MCF 10A (cell line): ENCODE data around the gene TPSB2. TPM values are rescaled to one million over a fixed set of nuclear protein-coding genes. Genes with fewer than 3 reads are reported as not detected.

Experiments used
- BruUV-seq: library from RNA; stranded (reverse); fragments of 400-500 nt; replicated peaks from 2 replicates; lab custom pipeline; 2021; lab: Mats Ljungman, UMichigan
- CTCF ChIA-PET: fragments of 300-600 bp; sonication (Branson Sonifier 250); formaldehyde crosslinking; extraction: SDS; loops from one replicate; lab custom pipeline; 2021; ENCODE audit warnings: antibody characterized with exemption, inconsistent platforms; lab: Yijun Ruan, JAX
- POLR2A ChIA-PET: fragments of 300-600, 350-650 bp; sonication (Branson Sonifier 250); formaldehyde crosslinking; extraction: SDS; loops from one replicate; lab custom pipeline; 2020; ENCODE audit warnings: antibody characterized with exemption, inconsistent platforms; lab: Yijun Ruan, JAX
- DNase-seq: peaks from one replicate; pipeline ENCODE4 v3.0.0-alpha.2; 2018; ENCODE audit not compliant: unreplicated experiment
- H3K27ac Mint-ChIP-seq: one replicate; pipeline ENCODE4 v1.8.0; 2022; ENCODE audit warnings: mild to moderate bottlenecking, low read depth, mixed read lengths; ENCODE audit not compliant: unreplicated experiment
- H3K27me3 Mint-ChIP-seq: one replicate; pipeline ENCODE4 v1.8.0; 2022; ENCODE audit warnings: mixed read lengths; ENCODE audit not compliant: insufficient read depth, unreplicated experiment
- H3K36me3 Mint-ChIP-seq: one replicate; pipeline ENCODE4 v1.8.0; 2022; ENCODE audit warnings: mild to moderate bottlenecking, moderate library complexity, mixed read lengths; ENCODE audit not compliant: insufficient read depth, unreplicated experiment
- H3K4me1 Mint-ChIP-seq: one replicate; pipeline ENCODE4 v1.8.0; 2022; ENCODE audit warnings: mixed read lengths; ENCODE audit not compliant: insufficient read depth, unreplicated experiment
- H3K4me3 Mint-ChIP-seq: one replicate; pipeline ENCODE4 v1.8.0; 2022; ENCODE audit warnings: mild to moderate bottlenecking, moderate library complexity, mixed read lengths; ENCODE audit not compliant: unreplicated experiment
- H3K9me3 Mint-ChIP-seq: one replicate; pipeline ENCODE4 v1.8.0; 2022; ENCODE audit warnings: mixed read lengths; ENCODE audit not compliant: unreplicated experiment
- intact Hi-C: fragments of 100-400 bp; cut with micrococcal nuclease; formaldehyde crosslinking; loops from 2 replicates; pipeline ENCODE4 v1.14.1; 2022
- total RNA-seq: library from RNA; stranded (reverse); gene quantifications from 2 replicates; pipeline ENCODE4 v1.2.3, GENCODE V29; 2022
- TF ChIP-seq, protein P1 (sequence below): fragments of 200-600 bp; IDR thresholded peaks from one replicate; pipeline ENCODE4 v1.8.0; 2022; ENCODE audit warnings: antibody characterized with exemption, mild to moderate bottlenecking; ENCODE audit not compliant: unreplicated experiment

Gene TPSB2
- total RNA-seq, 1 experiment from 2014 or later = not detected

- intact Hi-C loops = no loop called here
- no TSS peak for BruUV-seq
- Mint-ChIP-seq H3K27me3 (peaks cover 30% of the 10 kb centered on the region), H3K27ac (no peak overlapping the region), H3K9me3 (no peaks in the 10 kb centered on the region), H3K4me1 (no peaks in the 10 kb centered on the region), H3K36me3 (no peaks in the 10 kb centered on the region), H3K4me3 (no peak overlapping the region)
- TF ChIP-seq, protein P1, sequence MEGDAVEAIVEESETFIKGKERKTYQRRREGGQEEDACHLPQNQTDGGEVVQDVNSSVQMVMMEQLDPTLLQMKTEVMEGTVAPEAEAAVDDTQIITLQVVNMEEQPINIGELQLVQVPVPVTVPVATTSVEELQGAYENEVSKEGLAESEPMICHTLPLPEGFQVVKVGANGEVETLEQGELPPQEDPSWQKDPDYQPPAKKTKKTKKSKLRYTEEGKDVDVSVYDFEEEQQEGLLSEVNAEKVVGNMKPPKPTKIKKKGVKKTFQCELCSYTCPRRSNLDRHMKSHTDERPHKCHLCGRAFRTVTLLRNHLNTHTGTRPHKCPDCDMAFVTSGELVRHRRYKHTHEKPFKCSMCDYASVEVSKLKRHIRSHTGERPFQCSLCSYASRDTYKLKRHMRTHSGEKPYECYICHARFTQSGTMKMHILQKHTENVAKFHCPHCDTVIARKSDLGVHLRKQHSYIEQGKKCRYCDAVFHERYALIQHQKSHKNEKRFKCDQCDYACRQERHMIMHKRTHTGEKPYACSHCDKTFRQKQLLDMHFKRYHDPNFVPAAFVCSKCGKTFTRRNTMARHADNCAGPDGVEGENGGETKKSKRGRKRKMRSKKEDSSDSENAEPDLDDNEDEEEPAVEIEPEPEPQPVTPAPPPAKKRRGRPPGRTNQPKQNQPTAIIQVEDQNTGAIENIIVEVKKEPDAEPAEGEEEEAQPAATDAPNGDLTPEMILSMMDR = no peak
- DNase-seq = no peak
- POLR2A ChIA-PET = no interaction called here
- CTCF ChIA-PET = no interaction called here
Measured at GRCh38 chr16:1216296-1216619, 13.7 kb downstream of the TPSB2 start.

DNA sequence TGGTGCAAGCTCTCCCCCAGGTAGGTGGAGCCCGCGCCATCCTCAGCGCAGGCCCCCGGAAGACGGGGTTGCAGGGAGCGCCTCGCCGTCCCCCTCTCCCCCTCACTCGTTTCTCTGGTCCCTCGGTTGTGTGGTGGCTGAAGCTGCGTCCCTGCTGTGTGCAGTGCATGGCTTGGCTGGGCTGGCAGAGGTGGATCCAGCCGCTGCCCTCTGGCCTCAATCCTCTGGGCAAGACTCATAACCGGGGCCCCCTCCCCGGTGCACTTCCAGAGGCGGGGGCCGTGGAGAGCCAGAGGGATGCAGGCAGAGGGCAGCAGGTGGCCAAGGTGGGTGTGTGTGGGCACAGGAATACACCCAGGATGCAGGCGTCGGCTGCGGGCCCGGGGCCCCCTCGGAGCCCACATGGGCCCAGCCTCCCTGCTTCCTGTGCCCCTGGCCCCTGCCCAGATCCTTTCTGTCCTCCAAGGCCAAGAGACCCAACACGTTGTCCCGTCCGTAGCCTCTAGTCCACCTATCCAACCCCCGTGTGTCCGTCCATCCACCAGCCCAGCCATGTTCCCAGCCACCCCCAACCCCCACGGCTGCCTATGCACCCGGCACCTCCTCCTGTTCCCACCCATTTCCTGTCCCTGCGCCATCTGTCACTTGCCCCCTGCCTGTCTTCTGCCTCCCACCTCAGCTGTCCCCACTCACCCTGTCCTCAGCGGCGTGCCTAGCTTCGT lies 14.2 kb downstream of the TPSB2 start:
- CTCF ChIA-PET = no interaction called here
- no peak overlapping the region for H3K4me3 Mint-ChIP-seq
- H3K27me3 Mint-ChIP-seq = peaks cover 28% of the 10 kb centered on the region
- no peaks in the 10 kb centered on the region for H3K4me1 Mint-ChIP-seq
- intact Hi-C loops = no loop called here
- no TSS peak for BruUV-seq
- no peaks in the 10 kb centered on the region for H3K9me3 Mint-ChIP-seq
- H3K36me3 Mint-ChIP-seq = no peaks in the 10 kb centered on the region
- no peak overlapping the region for H3K27ac Mint-ChIP-seq
- POLR2A ChIA-PET = no interaction called here
- no peak for DNase-seq
- TF ChIP-seq, protein P1 = no peak

DNA sequence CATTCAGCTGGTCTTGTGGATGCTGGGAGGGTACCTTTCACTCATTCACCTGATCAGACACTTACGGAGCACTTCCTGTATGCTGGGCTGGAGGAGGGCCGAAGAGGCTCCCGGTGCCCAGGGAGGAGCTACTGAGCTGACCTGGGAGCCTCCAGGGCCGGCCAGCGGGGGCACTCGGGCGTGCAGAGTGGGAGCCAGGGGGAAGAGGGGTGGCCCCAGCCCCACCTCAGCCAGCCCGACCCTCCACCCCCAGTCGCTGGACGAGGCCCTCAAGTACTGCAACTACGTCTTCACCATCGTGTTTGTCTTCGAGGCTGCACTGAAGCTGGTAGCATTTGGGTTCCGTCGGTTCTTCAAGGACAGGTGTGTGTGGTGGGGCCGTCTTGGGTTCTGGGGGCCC lies 15.3 kb downstream of the TPSB2 start:
- no peak overlapping the region for H3K4me3 Mint-ChIP-seq
- ChIA-PET POLR2A (no interaction called here), CTCF (no interaction called here)
- H3K27me3 Mint-ChIP-seq = peaks cover 28% of the 10 kb centered on the region
- intact Hi-C loops = no loop called here
- no peaks in the 10 kb centered on the region for H3K9me3 Mint-ChIP-seq
- H3K4me1 Mint-ChIP-seq = no peaks in the 10 kb centered on the region
- no TSS peak for BruUV-seq
- H3K27ac Mint-ChIP-seq = no peak overlapping the region
- TF ChIP-seq, protein P1 = no peak
- no peak for DNase-seq
- H3K36me3 Mint-ChIP-seq = no peaks in the 10 kb centered on the region

DNA sequence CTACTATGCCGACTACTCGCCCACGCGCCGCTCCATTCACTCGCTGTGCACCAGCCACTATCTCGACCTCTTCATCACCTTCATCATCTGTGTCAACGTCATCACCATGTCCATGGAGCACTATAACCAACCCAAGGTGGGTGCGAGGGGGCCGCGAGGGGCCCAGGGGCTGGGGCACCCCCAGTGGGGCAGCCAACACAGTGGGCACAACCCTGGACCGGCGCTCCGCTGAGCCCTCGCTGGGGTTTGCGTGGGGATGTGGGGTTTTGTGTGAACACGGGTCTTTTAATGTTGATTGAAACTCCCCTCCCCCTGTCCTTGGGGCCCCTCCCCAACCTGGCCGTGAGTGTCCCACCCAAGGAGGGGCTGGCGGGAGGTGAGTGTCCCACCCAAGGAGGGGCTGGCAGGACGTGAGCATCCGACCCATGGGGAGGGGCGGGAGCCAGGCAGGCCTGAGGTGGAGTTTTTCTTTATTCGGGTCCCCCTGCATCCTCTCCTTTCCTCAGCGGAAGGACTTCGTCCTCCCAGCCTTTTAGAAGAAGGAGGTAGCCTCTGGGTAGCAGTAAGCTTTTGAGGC lies 16.1 kb downstream of the TPSB2 start:
- Mint-ChIP-seq H3K9me3 (no peaks in the 10 kb centered on the region), H3K27ac (no peak overlapping the region), H3K27me3 (peaks cover 22% of the 10 kb centered on the region), H3K36me3 (no peaks in the 10 kb centered on the region), H3K4me1 (no peaks in the 10 kb centered on the region), H3K4me3 (no peak overlapping the region)
- DNase-seq = no peak
- ChIA-PET CTCF (no interaction called here), POLR2A (no interaction called here)
- intact Hi-C loops = no loop called here
- BruUV-seq = no TSS peak
- TF ChIP-seq, protein P1 = no peak
